Posterior cingulate gyrus (tissue), 11 donors: ENCODE data around the gene BTBD2.
A peak's percentile ranks its signal among the peaks of the same experiment; 100 is the strongest.

Source experiments
- DNase-seq, 10 donors: peaks; one replicate each; pipeline versions ENCODE4 v3.0.0 to v3.0.0-alpha.2; 2020 to 2021; ENCODE audit warnings: mixed read lengths in 3 of 10
- intact Hi-C: fragments of 100-400 bp; cut with DNase I; formaldehyde crosslinking; loops from one replicate; pipeline ENCODE4 v1.15.1; 2023

BTBD2 gene

GRCh38 chr19:2021453-2022140 lies 6.1 kb upstream of the BTBD2 start:
- no peak for DNase-seq
- intact Hi-C loops, result no loop called here

GRCh38 chr19:2018752-2019151 lies 3.2 kb upstream of the BTBD2 start:
- DNase-seq, result no peak
- intact Hi-C loops, result loop anchor here (1.0 kb wide), 1 partner anchor 51 kb away; no protein-coding TSS in a partner anchor

- intact Hi-C loops, result no loop called here
Observed at GRCh38 chr19:2016041-2016807, 710 bp upstream of the BTBD2 start.

GRCh38 chr19:2014731-2015607 lies 545 bp downstream of the BTBD2 start:
- intact Hi-C loops, result no loop called here
- peak in 1 of 10 donors; percentile 85 for DNase-seq

More at GRCh38 chr19:2016041-2016807, 710 bp upstream of the BTBD2 start:
- DNase-seq, result peak in 7 of 10 donors; percentile 45 to 92 (median 58)

- DNase-seq, result no peak
- intact Hi-C loops, result no loop called here
Observed at GRCh38 chr19:2014131-2014571, 1.4 kb downstream of the BTBD2 start.

GRCh38 chr19:2013683-2013961 lies 1.9 kb downstream of the BTBD2 start:
- peak in 1 of 10 donors; percentile 82 for DNase-seq
- intact Hi-C loops, result no loop called here

- no peak for DNase-seq
- intact Hi-C loops, result no loop called here
Observed at GRCh38 chr19:2012941-2013682, 2.4 kb downstream of the BTBD2 start.

GRCh38 chr19:2011169-2011568 lies 4.3 kb downstream of the BTBD2 start:
- no peak for DNase-seq
- intact Hi-C loops, result no loop called here

GRCh38 chr19:2010135-2010668 lies 5.3 kb downstream of the BTBD2 start:
- intact Hi-C loops, result no loop called here
- DNase-seq, result no peak

- intact Hi-C loops, result no loop called here
- no peak for DNase-seq
Observed at GRCh38 chr19:2003874-2004273, 11.6 kb downstream of the BTBD2 start.

- intact Hi-C loops, result no loop called here
- no peak for DNase-seq
Observed at GRCh38 chr19:1999856-2000515, 15.5 kb downstream of the BTBD2 start.

GRCh38 chr19:1998712-1999708 lies 16.5 kb downstream of the BTBD2 start:
- DNase-seq, result no peak
- intact Hi-C loops, result no loop called here

- DNase-seq, result no peak
Observed at GRCh38 chr19:1997353-1998233, 17.9 kb downstream of the BTBD2 start.

GRCh38 chr19:1992759-1993260 lies 22.7 kb downstream of the BTBD2 start:
- intact Hi-C loops, result no loop called here
- DNase-seq, result no peak

More at GRCh38 chr19:1997353-1998233, 17.9 kb downstream of the BTBD2 start:
- intact Hi-C loops, result no loop called here

GRCh38 chr19:1991018-1991913 lies 24.2 kb downstream of the BTBD2 start:
- intact Hi-C loops, result no loop called here
- no peak for DNase-seq
